A673 (cell line): Measurements from ENCODE around the gene SLC22A5.

ENCODE experiments used
- EZH2 ChIP-seq: fragments of 200-600 bp; sonication (generic); IDR thresholded peaks from 2 replicates; pipeline ENCODE4 v1.6.1; 2017; ENCODE audit warnings: borderline replicate concordance, low read depth, mild to moderate bottlenecking, mixed read lengths, antibody characterized with exemption, low read length; ENCODE audit not compliant: poor library complexity, severe bottlenecking
- TF ChIP-seq, protein P1 (sequence below): fragments of 300-800, 200-600 bp; sonication (generic); conservative IDR thresholded peaks from 2 replicates; pipeline ENCODE4 v1.5.1; 2017; ENCODE audit warnings: low read depth, mild to moderate bottlenecking, antibody characterized with exemption, low read length, moderate library complexity, mixed read lengths

- TF ChIP-seq, protein P1, sequence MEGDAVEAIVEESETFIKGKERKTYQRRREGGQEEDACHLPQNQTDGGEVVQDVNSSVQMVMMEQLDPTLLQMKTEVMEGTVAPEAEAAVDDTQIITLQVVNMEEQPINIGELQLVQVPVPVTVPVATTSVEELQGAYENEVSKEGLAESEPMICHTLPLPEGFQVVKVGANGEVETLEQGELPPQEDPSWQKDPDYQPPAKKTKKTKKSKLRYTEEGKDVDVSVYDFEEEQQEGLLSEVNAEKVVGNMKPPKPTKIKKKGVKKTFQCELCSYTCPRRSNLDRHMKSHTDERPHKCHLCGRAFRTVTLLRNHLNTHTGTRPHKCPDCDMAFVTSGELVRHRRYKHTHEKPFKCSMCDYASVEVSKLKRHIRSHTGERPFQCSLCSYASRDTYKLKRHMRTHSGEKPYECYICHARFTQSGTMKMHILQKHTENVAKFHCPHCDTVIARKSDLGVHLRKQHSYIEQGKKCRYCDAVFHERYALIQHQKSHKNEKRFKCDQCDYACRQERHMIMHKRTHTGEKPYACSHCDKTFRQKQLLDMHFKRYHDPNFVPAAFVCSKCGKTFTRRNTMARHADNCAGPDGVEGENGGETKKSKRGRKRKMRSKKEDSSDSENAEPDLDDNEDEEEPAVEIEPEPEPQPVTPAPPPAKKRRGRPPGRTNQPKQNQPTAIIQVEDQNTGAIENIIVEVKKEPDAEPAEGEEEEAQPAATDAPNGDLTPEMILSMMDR, result no peak
- TF ChIP-seq EZH2, result no peak
These were observed 8.2 kb downstream of the SLC22A5 start for GRCh38 chr5:132377738-132378137.
